GM12865 (cell line): ENCODE data around the gene PRKCE.

Source experiments
- DNase-seq: peaks from one replicate; pipeline ENCODE4 v3.0.0; 2010; ENCODE audit warnings: low read depth
- H3K4me3 ChIP-seq: 2 replicates; pipeline ENCODE4 v1.5.1; 2011; ENCODE audit warnings: mild to moderate bottlenecking, low read depth, low read length, control low read depth
- CTCF ChIP-seq: IDR thresholded peaks from 2 replicates; pipeline ENCODE4 v1.5.1; 2011; ENCODE audit warnings: low read length, control low read depth, low read depth, inconsistent platforms; ENCODE audit not compliant: insufficient read depth; ENCODE audit errors: missing control alignments

PRKCE gene

GRCh38 chr2:45826460-45826859 lies 175.0 kb downstream of the PRKCE start:
- no peak overlapping the region for H3K4me3 ChIP-seq
- no peak for DNase-seq
- no peak for TF ChIP-seq CTCF

- H3K4me3 ChIP-seq, result no peak overlapping the region
- DNase-seq, result no peak
- TF ChIP-seq CTCF, result no peak
These were observed 175.6 kb downstream of the PRKCE start for GRCh38 chr2:45826884-45827635.

GRCh38 chr2:45830322-45830721 lies 178.8 kb downstream of the PRKCE start:
- no peak for TF ChIP-seq CTCF
- no peak overlapping the region for H3K4me3 ChIP-seq
- no peak for DNase-seq

GRCh38 chr2:45833301-45833967 lies 182.0 kb downstream of the PRKCE start:
- no peak for TF ChIP-seq CTCF
- DNase-seq, result peak; percentile 24
- no peak overlapping the region for H3K4me3 ChIP-seq

- DNase-seq, result peak; percentile 85
- no peak overlapping the region for H3K4me3 ChIP-seq
- TF ChIP-seq CTCF, result no peak
These were observed 182.5 kb downstream of the PRKCE start for GRCh38 chr2:45833968-45834344.

- no peak overlapping the region for H3K4me3 ChIP-seq
- TF ChIP-seq CTCF, result no peak
- no peak for DNase-seq
These were observed 182.9 kb downstream of the PRKCE start for GRCh38 chr2:45834372-45834771.

- no peak for DNase-seq
- TF ChIP-seq CTCF, result no peak
- H3K4me3 ChIP-seq, result no peak overlapping the region
These were observed 183.4 kb downstream of the PRKCE start for GRCh38 chr2:45834858-45835257.
